H1 (cell line): ENCODE measurements around the gene CRAT. TPM values are rescaled to one million over a fixed set of nuclear protein-coding genes. Genes with fewer than 3 reads are reported as not detected.
A peak's percentile ranks its signal among the peaks of the same experiment; 100 is the strongest.

Source experiments
- CEBPB ChIP-seq: IDR thresholded peaks from 2 replicates; pipeline ENCODE4 v1.6.1; 2012; ENCODE audit warnings: low read depth, low read length
- CHD1 ChIP-seq: IDR thresholded peaks from 2 replicates; pipeline ENCODE4 v1.6.1; 2012; ENCODE audit warnings: low read depth, low read length, improper control_type of control experiment
- E2F6 ChIP-seq: IDR thresholded peaks from 2 replicates; pipeline ENCODE4 v1.6.1; 2012; ENCODE audit warnings: inconsistent platforms
- FOSL1 ChIP-seq: IDR thresholded peaks from 2 replicates; pipeline ENCODE4 v1.6.1; 2011; ENCODE audit warnings: mild to moderate bottlenecking, low read depth, low read length, moderate library complexity; ENCODE audit not compliant: insufficient read depth
- NRF1 ChIP-seq: IDR thresholded peaks from 2 replicates; pipeline ENCODE4 v1.6.1; 2011; ENCODE audit warnings: mild to moderate bottlenecking, low read depth, low read length, improper control_type of control experiment
- PHF8 ChIP-seq: fragments of 200-600 bp; sonication (generic); conservative IDR thresholded peaks from 2 replicates; pipeline ENCODE4 v1.7.1; 2012; ENCODE audit warnings: low read depth, mild to moderate bottlenecking, inconsistent platforms, low read length, moderate library complexity
- RAD21 ChIP-seq, 2 experiments: IDR thresholded peaks in 1 of 2; conservative IDR thresholded peaks in 1 of 2; 2 replicates each; pipeline ENCODE4 v1.6.1; 2011; ENCODE audit warnings: low read depth in 2 of 2, low read length in 2 of 2, improper control_type of control experiment in 1 of 2, inconsistent platforms in 1 of 2, mild to moderate bottlenecking in 1 of 2, moderate library complexity in 1 of 2
- RBBP5 ChIP-seq: IDR thresholded peaks from 2 replicates; pipeline ENCODE4 v1.7.1; 2012; ENCODE audit warnings: low read depth, mild to moderate bottlenecking, inconsistent platforms, low read length, moderate library complexity, borderline replicate concordance
- RFX5 ChIP-seq: IDR thresholded peaks from 2 replicates; pipeline ENCODE4 v1.6.1; 2011; ENCODE audit warnings: low read depth, low read length, improper control_type of control experiment, borderline replicate concordance
- SIN3A ChIP-seq, 2 experiments: IDR thresholded peaks in 1 of 2; conservative IDR thresholded peaks in 1 of 2; 2 replicates each; pipeline ENCODE4 v1.6.1; 2011 to 2012; ENCODE audit warnings: low read length in 2 of 2, improper control_type of control experiment in 1 of 2, low read depth in 1 of 2, mild to moderate bottlenecking in 1 of 2
- SP1 ChIP-seq: IDR thresholded peaks from 2 replicates; pipeline ENCODE4 v1.6.1; 2011; ENCODE audit warnings: low read depth, low read length
- SUZ12 ChIP-seq: fragments of 200-600 bp; sonication (generic); IDR thresholded peaks from 2 replicates; pipeline ENCODE4 v1.6.1; 2012; ENCODE audit warnings: mild to moderate bottlenecking, inconsistent platforms, low read length, moderate library complexity, mixed read lengths
- TAF1 ChIP-seq: IDR thresholded peaks from 2 replicates; pipeline ENCODE4 v1.6.1; 2011; ENCODE audit warnings: mild to moderate bottlenecking, low read depth, low read length
- polyA plus RNA-seq, 7 experiments: library from polyadenylated mRNA; depleted of rRNA in 3 of 7; stranded (reverse) in 5 of 7; unstranded in 2 of 7; fragments of >200 nt in 5 of 7; fragments of 200-250 nt in 2 of 7; gene quantifications; 1 replicate in 5 of 7; 2 replicates in 1 of 7; 4 replicates in 1 of 7; pipeline versions ENCODE4 v1.2.1 to v1.2.3, GENCODE V29; 2011 to 2013; ENCODE audit warnings: missing spikeins in 2 of 7, mixed read lengths in 2 of 7
- total RNA-seq: library from RNA; stranded (reverse); fragmentation: NEBNext Ultra II Directional; extraction: Animal tissue kit (Norgen Biotek cat#: 25700); gene quantifications from 2 replicates; pipeline ENCODE4 v1.2.1, GENCODE V29; 2021

CRAT gene
- total and polyA plus RNA-seq, 2 of the 8 experiments (the other 6 are each of a cell fraction or from before 2014, with no cell fraction given): 8.2 to 17.3 TPM

- TF ChIP-seq E2F6 (no peak), SIN3A (conservative IDR thresholded peaks at IDR 0.05 in 1 of 2, IDR thresholded peaks at IDR 0.05 in 1 of 2; ENCODE audit: low read depth in 1 of 2, low read length in 2 of 2) (0 out of 4 replicates have a peak, but pooled peaks of 1 of the 2 experiments have one; percentile 6), SUZ12 (no peak), RFX5 (no peak), FOSL1 (no peak), RAD21 (IDR thresholded peaks at IDR 0.05 in 1 of 2, conservative IDR thresholded peaks at IDR 0.05 in 1 of 2; ENCODE audit: low read depth in 2 of 2, low read length in 2 of 2) (no peak), NRF1 (peak; percentile 90; the same call in 1 of the 2 replicates), SP1 (no peak), CEBPB (no peak), TAF1 (no peak), PHF8 (no peak), RBBP5 (no peak; the same call in 1 of the 2 replicates), CHD1 (no peak)
- TF ChIP-seq, all 59 proteins: peak for 4
Measured at GRCh38 chr9:129081388-129081904, 29.1 kb downstream of the CRAT start (continued).
